Activated CD4-positive, alpha-beta T cell treated with anti-CD3 and anti-CD28 coated beads, Interleukin-2, amount 10 ng/mL, durations not matched to agents 7 days and 5 days (primary cell): ENCODE results near the gene KPNA4. TPM values are rescaled to one million over a fixed set of nuclear protein-coding genes. Genes with fewer than 3 reads are reported as not detected.
"Not testable (repeated sequence)": the region's sequence is repeated elsewhere in the genome, so short reads cannot be mapped to it uniquely, and the experiment has no call there.

Source experiments
- CTCF ChIA-PET: fragments of 350-600 bp; sonication (Branson Sonifier 250); formaldehyde crosslinking; loops from one replicate; lab custom pipeline; 2021; ENCODE audit warnings: antibody characterized with exemption; lab: Charles Lee
- POLR2A ChIA-PET: fragments of 350-600 bp; sonication (Branson Sonifier 250); formaldehyde crosslinking; loops from one replicate; lab custom pipeline; 2021; ENCODE audit warnings: antibody characterized with exemption; lab: Charles Lee
- DNase-seq: peaks from one replicate; pipeline ENCODE4 v3.0.0-alpha.2; 2020
- H3K27ac Mint-ChIP-seq: one replicate; pipeline ENCODE4 v1.8.0; 2021; ENCODE audit warnings: mild to moderate bottlenecking, moderate library complexity, mixed read lengths
- H3K27me3 Mint-ChIP-seq: one replicate; pipeline ENCODE4 v1.8.0; 2021; ENCODE audit warnings: mixed read lengths
- H3K36me3 Mint-ChIP-seq: one replicate; pipeline ENCODE4 v1.8.0; 2021; ENCODE audit warnings: low read depth, mixed read lengths
- H3K4me1 Mint-ChIP-seq: one replicate; pipeline ENCODE4 v1.8.0; 2021; ENCODE audit warnings: mixed read lengths
- H3K4me3 Mint-ChIP-seq: one replicate; pipeline ENCODE4 v1.8.0; 2021; ENCODE audit warnings: mild to moderate bottlenecking, moderate library complexity, mixed read lengths
- H3K9me3 Mint-ChIP-seq: one replicate; pipeline ENCODE4 v1.8.0; 2021; ENCODE audit warnings: mixed read lengths
- total RNA-seq, 2 experiments: library from RNA; stranded (reverse); gene quantifications; one replicate each; pipeline ENCODE4 v1.2.3, GENCODE V29; 2021

Gene KPNA4
- total RNA-seq, 2 experiments from 2014 or later, result 38.6 to 53.7 TPM

DNA sequence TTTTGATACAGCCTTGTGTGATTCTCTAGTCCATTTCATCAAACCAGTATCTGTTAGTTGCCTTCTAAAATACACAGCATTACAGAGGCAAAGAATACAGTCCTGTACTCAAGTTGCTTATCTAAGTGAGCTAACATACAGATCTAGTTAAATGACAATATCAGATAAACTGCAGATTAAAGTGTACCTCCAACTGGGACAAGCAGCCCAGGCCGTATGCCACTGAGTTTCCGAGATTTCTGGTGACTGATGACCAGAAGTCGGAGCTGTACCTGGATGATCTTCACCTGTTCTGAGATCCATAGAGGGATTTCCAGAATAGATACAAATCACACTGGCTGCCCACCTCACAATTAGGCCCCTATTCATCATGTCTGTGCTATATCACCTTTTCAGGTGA lies 109.5 kb downstream of the KPNA4 start:
- Mint-ChIP-seq H3K27ac (no peak overlapping the region), H3K36me3 (no peaks in the 10 kb centered on the region), H3K27me3 (peaks cover 7% of the 10 kb centered on the region), H3K4me3 (no peak overlapping the region), H3K4me1 (peaks cover 5% of the 10 kb centered on the region), H3K9me3 (peaks cover 2% of the 10 kb centered on the region)
- ChIA-PET CTCF (interaction anchor here (1.6 kb wide), 1 partner anchor 9 kb away, joined by 8 read pairs; no protein-coding TSS in a partner anchor), POLR2A (interaction anchor here (0.6 kb wide), 1 partner anchor 34 kb away, joined by 3 read pairs; no protein-coding TSS in a partner anchor)
- DNase-seq, result no peak

DNA sequence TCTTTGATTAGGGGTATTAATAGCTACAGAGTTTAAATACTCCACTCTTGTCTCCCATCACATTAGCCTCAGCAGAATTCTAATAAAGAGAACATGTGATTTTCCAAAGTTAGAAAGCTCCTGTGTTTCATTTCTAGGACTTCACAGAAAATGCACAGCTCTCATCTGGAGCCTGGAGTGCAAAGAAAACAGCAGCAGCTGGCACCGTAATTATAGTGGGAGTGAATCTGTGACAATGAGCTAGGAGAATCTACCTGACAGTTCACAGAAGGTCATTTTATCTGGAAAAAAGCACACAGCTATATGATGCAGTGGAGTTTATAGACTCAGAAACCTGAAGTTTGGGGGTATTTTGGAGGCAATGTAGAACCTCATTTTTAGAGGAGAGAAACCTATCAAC lies 110.4 kb downstream of the KPNA4 start:
- peaks cover 6% of the 10 kb centered on the region for H3K36me3 Mint-ChIP-seq
- H3K27me3 Mint-ChIP-seq, result peaks cover 7% of the 10 kb centered on the region
- DNase-seq, result no peak
- H3K9me3 Mint-ChIP-seq, result peaks cover 2% of the 10 kb centered on the region
- H3K27ac Mint-ChIP-seq, result no peak overlapping the region
- ChIA-PET POLR2A (interaction anchor here (0.5 kb wide), 1 partner anchor 18 kb away, joined by 4 read pairs; no protein-coding TSS in a partner anchor), CTCF (interaction anchor here (0.8 to 1.6 kb wide), 2 partner anchors 10 to 28 kb away, joined by 3 to 8 read pairs; no protein-coding TSS in a partner anchor)
- no peak overlapping the region for H3K4me3 Mint-ChIP-seq
- peaks cover 13% of the 10 kb centered on the region for H3K4me1 Mint-ChIP-seq

DNA sequence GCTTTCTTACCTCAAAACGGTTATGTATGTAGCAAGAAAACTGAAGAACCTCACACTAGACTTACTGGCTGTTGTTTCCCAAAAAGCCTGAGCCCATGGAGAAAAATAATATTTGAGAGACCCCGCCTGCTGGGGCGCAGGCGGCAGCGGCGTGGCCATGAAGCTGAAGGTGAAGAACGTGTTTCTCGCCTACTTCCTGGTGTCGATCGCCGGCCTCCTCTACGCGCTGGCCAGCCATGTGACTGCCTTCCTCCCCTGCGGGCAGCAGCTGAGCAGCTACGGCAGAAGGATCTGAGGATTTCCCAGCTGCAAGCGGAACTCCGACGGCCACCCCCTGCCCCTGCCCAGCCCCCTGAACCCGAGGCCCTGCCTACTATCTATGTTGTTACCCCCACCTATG lies 113.1 kb downstream of the KPNA4 start:
- H3K4me3 Mint-ChIP-seq, H3K9me3 Mint-ChIP-seq, H3K27me3 Mint-ChIP-seq, POLR2A ChIA-PET, DNase-seq: not testable (repeated sequence)
- CTCF ChIA-PET, result interaction anchor here (2.3 kb wide), 1 partner anchor 9 kb away, joined by 9 read pairs; no protein-coding TSS in a partner anchor
- peaks cover 22% of the 10 kb centered on the region for H3K4me1 Mint-ChIP-seq
- peak overlapping the region; percentile 54 for H3K27ac Mint-ChIP-seq
- peaks cover 13% of the 10 kb centered on the region for H3K36me3 Mint-ChIP-seq

DNA sequence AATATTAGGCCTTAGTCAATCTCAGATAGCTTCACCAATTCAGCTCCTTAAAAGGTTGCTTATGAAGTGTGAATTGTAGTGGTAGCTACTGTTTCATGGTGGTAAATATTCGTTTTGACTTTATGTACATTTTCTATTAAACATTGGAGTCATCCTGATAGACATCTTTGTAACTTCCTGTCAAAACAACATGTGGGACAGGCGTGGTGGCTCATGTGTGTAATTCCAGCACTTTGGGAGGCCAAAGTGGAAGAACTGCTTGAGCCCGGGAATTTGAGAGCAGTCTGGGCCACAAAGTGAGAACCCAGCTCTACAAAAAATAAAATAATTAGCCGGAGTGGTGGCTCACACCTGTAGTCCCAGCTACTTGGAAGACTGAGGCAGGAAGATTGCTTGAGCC lies 113.8 kb downstream of the KPNA4 start:
- DNase-seq, result no peak
- ChIA-PET CTCF (interaction anchor here (0.7 to 2.3 kb wide), 3 partner anchors 10 to 59 kb away, joined by 3 to 9 read pairs (median 4); no protein-coding TSS in a partner anchor), POLR2A (no interaction called here)
- H3K9me3 Mint-ChIP-seq, result peaks cover 2% of the 10 kb centered on the region
- H3K36me3 Mint-ChIP-seq, result peaks cover 16% of the 10 kb centered on the region
- peaks cover 26% of the 10 kb centered on the region for H3K4me1 Mint-ChIP-seq
- peaks cover 3% of the 10 kb centered on the region for H3K27me3 Mint-ChIP-seq
- no peak overlapping the region for H3K4me3 Mint-ChIP-seq
- H3K27ac Mint-ChIP-seq, result no peak overlapping the region

DNA sequence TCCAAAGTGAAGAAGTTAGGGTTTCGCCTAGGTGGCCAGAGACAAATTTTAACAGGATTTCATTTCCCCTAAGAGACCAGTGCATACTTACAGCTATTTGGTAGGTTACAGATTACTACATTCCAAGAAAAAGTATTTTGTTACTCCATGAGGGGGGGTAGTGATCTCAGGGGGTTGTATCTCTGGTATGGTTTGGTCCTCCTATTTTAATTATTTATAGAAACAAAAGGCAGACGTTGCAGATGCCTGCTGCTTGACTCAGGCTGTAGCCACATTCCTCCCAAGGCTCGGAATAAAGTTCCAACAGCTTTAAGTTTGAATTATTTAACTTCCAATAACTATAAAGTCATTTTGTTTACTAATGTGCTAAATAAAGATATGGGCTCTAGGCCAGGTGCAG lies 114.5 kb downstream of the KPNA4 start:
- no peak for DNase-seq
- CTCF ChIA-PET, result interaction anchor here (0.8 to 2.6 kb wide), 8 partner anchors 10 to 84 kb away, joined by 3 to 10 read pairs (median 5); no protein-coding TSS in a partner anchor
- H3K36me3 Mint-ChIP-seq, result peaks cover 22% of the 10 kb centered on the region
- peaks cover 1% of the 10 kb centered on the region for H3K27me3 Mint-ChIP-seq
- peaks cover 32% of the 10 kb centered on the region for H3K4me1 Mint-ChIP-seq
- H3K9me3 Mint-ChIP-seq, result peaks cover 2% of the 10 kb centered on the region
- H3K27ac Mint-ChIP-seq, result peak overlapping the region; percentile 98
- peak overlapping the region; percentile 93 for H3K4me3 Mint-ChIP-seq
- POLR2A ChIA-PET, result no interaction called here

DNA sequence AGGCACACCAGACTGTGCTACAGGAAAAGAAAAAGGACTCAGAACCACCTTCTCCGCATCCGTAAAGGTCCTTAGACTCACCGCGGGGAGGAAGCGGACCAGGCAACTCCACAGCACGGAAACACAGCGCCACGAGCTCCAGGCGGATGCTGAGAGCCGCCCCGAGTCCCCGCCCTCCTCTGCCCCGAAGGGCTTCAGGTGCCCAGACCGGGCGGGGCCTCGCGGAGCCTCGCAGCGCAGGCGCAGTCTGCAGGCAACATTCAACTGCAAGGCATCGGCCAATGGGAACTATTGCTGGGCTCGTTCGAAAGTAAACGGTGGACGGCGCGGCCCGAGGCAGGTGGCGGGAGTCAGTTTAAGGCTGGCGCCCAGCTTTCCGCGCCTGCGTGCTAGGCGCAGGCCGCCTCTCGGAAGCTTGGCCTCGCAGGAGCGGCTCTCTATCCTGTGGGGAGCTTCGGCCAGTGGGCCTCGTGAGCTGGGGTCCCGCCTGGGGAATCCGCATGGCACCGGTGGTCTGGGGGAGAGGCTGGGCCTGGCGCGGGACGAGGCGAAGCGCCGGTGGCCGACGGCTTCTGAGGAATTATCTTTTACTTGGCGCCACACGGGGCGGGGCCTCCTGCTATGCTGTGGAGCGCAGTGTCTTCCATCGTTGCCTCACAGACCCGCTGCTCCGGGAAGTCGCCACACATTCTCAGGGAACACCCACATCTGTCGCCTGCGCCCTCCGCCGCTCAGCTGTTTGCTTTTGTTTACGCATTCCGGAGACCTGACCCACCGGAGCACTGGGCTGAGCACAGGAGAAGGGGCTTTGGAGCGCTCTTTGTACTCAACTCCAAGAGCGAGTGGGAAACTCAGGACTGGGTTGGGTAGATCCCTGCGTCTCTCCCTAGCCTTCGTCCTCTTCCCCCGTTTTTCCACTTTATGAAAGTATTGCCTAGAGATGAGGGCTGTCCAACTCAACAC lies 115.5 kb downstream of the KPNA4 start, which contains the start of gene TRIM59:
Gene TRIM59, minus strand, starts transcription at position 151 of the 963 bp plus-strand sequence. CDS start 10,603 bp downstream, outside the sequence.
- ChIA-PET POLR2A (interaction anchor here (0.5 to 1.8 kb wide), 7 partner anchors 26 to 1801 kb away, joined by 3 to 21 read pairs (median 4); partner anchors contain the start of genes IFT80, NMD3 and SMC4), CTCF (interaction anchor here (0.7 to 2.6 kb wide), 16 partner anchors 10 to 565 kb away, joined by 3 to 10 read pairs (median 4); partner anchors contain the start of gene SMC4)
- no peaks in the 10 kb centered on the region for H3K27me3 Mint-ChIP-seq
- H3K4me3 Mint-ChIP-seq, result peak within 1 kb of the TSS; percentile 93
- H3K4me1 Mint-ChIP-seq, result peaks cover 38% of the 10 kb centered on the region
- H3K36me3 Mint-ChIP-seq, result peaks cover 29% of the 10 kb centered on the region
- DNase-seq, result peak; percentile 99
- peaks cover 2% of the 10 kb centered on the region for H3K9me3 Mint-ChIP-seq
- peak within 1 kb of the TSS; percentile 98 for H3K27ac Mint-ChIP-seq

DNA sequence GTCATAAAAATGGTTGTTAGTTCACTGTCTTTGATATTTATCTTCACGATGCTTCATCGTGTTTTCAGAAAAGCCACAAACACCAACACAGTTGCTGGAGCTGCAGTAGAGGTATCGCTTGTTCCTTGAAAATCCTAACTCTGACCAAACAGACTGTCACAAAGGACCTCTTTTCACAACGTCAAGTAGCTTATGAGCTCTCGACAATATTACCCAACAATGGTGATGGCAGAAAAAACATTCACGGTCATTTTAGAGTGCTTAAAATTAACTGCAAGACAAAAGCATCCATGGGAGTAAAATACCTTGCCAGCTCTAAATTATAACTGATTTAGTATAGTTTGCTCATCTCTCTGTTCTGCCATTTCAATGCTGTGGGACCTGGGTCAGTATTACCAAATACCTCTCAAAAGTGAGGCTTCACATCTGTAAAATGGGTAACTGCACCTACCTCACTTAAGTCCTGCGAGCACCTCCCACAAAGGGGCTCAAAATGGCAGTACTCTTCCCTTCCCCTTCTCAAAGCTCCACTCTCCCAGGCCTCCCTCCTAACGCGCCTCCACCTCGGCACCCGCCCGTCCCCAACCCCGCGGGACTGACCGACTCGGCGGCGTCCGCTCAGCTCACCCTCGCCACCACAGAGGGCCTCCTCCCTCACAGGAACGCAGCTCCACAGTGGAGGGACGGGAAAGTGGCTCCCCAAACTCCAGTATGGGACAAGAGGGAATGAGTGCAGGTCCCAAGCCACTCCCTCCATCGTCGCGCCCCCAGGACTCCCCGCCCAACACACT lies 116.3 kb downstream of the KPNA4 start:
- H3K36me3 Mint-ChIP-seq, result peaks cover 35% of the 10 kb centered on the region
- H3K27ac Mint-ChIP-seq, result peak overlapping the region; percentile 98
- peaks cover 44% of the 10 kb centered on the region for H3K4me1 Mint-ChIP-seq
- no peaks in the 10 kb centered on the region for H3K27me3 Mint-ChIP-seq
- POLR2A ChIA-PET, result interaction anchor here (0.6 to 1.8 kb wide), 6 partner anchors 46 to 1800 kb away, joined by 3 to 21 read pairs (median 4); partner anchors contain the start of genes IFT80, NMD3 and SMC4
- peaks cover 2% of the 10 kb centered on the region for H3K9me3 Mint-ChIP-seq
- CTCF ChIA-PET, result interaction anchor here (0.6 to 2.6 kb wide), 12 partner anchors 9 to 564 kb away, joined by 3 to 10 read pairs (median 4); partner anchors contain the start of gene SMC4
- H3K4me3 Mint-ChIP-seq, result peak overlapping the region; percentile 93
- peak; percentile 23 for DNase-seq

DNA sequence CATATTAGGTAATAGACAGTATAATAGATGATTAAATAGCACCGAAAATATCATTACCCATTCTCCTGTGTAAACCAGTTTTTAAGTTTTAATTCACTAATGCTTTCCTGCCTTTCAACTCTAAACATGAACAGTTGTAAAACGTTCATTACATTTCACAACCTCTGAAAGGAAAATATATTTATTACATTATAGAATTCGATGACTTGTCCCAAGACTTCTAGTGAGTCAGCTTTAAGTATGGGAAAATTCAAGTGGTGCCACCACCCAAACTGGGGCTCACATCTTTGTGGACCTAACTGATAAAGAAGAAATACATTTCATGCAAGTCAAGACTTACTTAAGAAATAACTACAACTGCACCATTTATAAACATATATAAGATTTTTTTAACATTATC lies 117.8 kb downstream of the KPNA4 start:
- Mint-ChIP-seq H3K4me1 (peaks cover 54% of the 10 kb centered on the region), H3K9me3 (peaks cover 2% of the 10 kb centered on the region), H3K4me3 (peak overlapping the region; percentile 93), H3K36me3 (peaks cover 47% of the 10 kb centered on the region), H3K27ac (peak overlapping the region; percentile 50), H3K27me3 (no peaks in the 10 kb centered on the region)
- ChIA-PET CTCF (no interaction called here), POLR2A (no interaction called here)
- DNase-seq, result no peak

DNA sequence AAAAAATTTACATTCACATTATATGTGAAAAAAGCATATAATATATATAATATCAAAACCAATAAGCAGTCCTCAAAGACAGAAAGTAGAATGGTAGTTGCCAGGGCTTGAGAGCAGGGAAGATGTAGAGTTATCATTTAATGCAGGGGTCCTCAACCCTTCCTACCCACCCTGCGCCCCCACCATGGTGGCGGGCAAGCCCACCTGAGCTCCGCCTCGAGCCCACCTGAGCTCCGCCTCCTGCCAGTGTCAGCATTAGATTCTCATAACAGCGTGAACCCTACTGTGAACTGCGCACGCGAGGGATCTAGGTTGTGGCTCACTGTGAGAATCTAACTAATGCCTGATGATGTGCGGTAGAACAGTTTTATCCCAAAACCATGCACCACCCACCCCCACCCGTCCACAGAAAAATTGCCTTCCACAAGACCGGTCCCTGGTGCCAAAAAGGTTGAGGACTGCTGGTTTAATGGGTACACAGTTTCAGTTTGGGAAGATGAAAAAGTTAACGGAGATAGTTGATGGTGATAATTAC lies 118.8 kb downstream of the KPNA4 start:
- CTCF ChIA-PET, result interaction anchor here (1.1 kb wide), 1 partner anchor 18 kb away, joined by 5 read pairs; no protein-coding TSS in a partner anchor
- Mint-ChIP-seq H3K4me1 (peaks cover 61% of the 10 kb centered on the region), H3K9me3 (no peaks in the 10 kb centered on the region), H3K27me3 (no peaks in the 10 kb centered on the region), H3K27ac (no peak overlapping the region), H3K4me3 (peak overlapping the region; percentile 58), H3K36me3 (peaks cover 53% of the 10 kb centered on the region)
- POLR2A ChIA-PET, result no interaction called here
- no peak for DNase-seq

DNA sequence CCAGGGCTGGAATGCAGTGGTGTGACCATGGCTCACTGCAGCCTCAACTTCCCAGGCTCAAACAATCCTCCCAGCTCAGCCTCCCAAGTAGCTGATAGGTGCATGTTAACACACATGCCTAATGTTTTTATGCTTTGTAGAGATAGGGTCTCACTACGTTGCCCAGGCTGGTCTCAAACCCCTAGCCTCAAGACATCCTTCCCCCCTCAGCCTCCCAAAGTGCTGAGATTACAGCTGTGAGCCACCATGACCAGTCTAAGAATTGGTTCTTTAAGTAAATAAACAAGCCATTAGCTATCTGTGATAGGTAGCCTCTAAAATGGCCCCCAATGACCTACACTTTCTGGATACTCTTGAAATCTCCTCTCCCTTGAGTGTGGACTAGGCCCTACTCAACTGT lies 119.5 kb downstream of the KPNA4 start:
- no peak for DNase-seq
- peaks cover 56% of the 10 kb centered on the region for H3K36me3 Mint-ChIP-seq
- CTCF ChIA-PET, result interaction anchor here (1.1 kb wide), 1 partner anchor 17 kb away, joined by 5 read pairs; no protein-coding TSS in a partner anchor
- POLR2A ChIA-PET, result no interaction called here
- H3K4me3 Mint-ChIP-seq, result peak overlapping the region; percentile 22
- peak overlapping the region; percentile 54 for H3K27ac Mint-ChIP-seq
- no peaks in the 10 kb centered on the region for H3K27me3 Mint-ChIP-seq
- peaks cover 59% of the 10 kb centered on the region for H3K4me1 Mint-ChIP-seq
- no peaks in the 10 kb centered on the region for H3K9me3 Mint-ChIP-seq
